Measurements from ENCODE around the gene ATP1A4.
A peak's percentile ranks its signal among the peaks of the same experiment; 100 is the strongest.

ATP1A4 gene

DNA sequence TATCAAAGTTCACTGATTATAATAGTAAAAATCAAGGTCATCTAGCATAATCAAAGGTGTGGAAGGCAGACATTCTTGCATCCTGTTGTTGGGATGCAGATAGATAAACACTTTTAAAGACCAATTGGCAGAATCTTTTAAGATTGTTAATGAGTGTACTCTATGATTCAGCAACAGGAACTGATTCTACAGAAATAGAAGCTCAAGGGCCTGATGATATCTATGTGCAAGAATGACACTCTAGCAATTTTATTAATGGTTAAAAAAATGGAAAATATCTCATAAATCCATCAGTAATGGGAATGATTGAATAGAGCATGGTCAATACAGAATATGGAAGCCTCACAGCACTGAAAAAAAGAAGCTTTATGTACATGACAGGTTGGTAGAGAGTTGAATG lies 2.2 kb upstream of the ATP1A4 start:
- no peaks in the 10 kb centered on the region for H3K36me3 Mint-ChIP-seq (ENCODE audit: low read depth)
- no peaks in the 10 kb centered on the region for H3K9me3 Mint-ChIP-seq
- no peak overlapping the region for H3K4me3 Mint-ChIP-seq
- H3K27ac Mint-ChIP-seq, result no peak overlapping the region
- no peaks in the 10 kb centered on the region for H3K4me1 Mint-ChIP-seq (ENCODE audit: low read depth)
- peaks cover 8% of the 10 kb centered on the region for H3K27me3 Mint-ChIP-seq

GRCh38 chr1:160149716-160150115 lies 1.7 kb upstream of the ATP1A4 start:
- Mint-ChIP-seq H3K4me1 (ENCODE audit: low read depth) (no peaks in the 10 kb centered on the region), H3K9me3 (no peaks in the 10 kb centered on the region), H3K27ac (no peak overlapping the region), H3K27me3 (peaks cover 3% of the 10 kb centered on the region), H3K4me3 (no peak overlapping the region), H3K36me3 (ENCODE audit: low read depth) (no peaks in the 10 kb centered on the region)

GRCh38 chr1:160154790-160155189 lies 3.4 kb downstream of the ATP1A4 start:
- H3K27me3 Mint-ChIP-seq, result peaks cover 11% of the 10 kb centered on the region
- H3K4me1 Mint-ChIP-seq (ENCODE audit: low read depth), result no peaks in the 10 kb centered on the region

DNA sequence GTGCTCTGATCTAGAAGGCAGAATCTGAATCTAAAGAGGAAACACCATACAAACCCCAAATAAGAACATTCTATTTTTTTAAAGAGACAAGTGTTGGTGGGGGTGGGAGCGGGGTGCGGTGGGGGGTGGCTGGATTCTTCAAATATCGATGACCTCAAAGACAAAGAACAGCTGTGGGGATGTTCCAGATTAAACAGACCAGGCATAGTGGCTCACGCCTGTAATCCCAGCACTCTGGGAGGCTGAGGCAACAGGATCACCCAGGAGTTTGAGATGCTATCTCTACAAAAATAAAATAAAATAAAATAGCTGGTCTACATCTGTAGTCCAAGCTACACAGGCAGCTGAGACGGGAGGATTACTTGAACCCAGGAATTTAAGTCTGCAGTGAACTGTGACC lies 5.0 kb downstream of the ATP1A4 start:
- no peaks in the 10 kb centered on the region for H3K4me1 Mint-ChIP-seq (ENCODE audit: low read depth)
- H3K27me3 Mint-ChIP-seq, result peaks cover 11% of the 10 kb centered on the region
- no peak overlapping the region for H3K27ac Mint-ChIP-seq
- H3K4me3 Mint-ChIP-seq, result no peak overlapping the region
- H3K36me3 Mint-ChIP-seq (ENCODE audit: low read depth), result no peaks in the 10 kb centered on the region
- no peaks in the 10 kb centered on the region for H3K9me3 Mint-ChIP-seq

More at GRCh38 chr1:160154790-160155189, 3.4 kb downstream of the ATP1A4 start:
- no peak overlapping the region for H3K27ac Mint-ChIP-seq
- no peaks in the 10 kb centered on the region for H3K9me3 Mint-ChIP-seq
- no peaks in the 10 kb centered on the region for H3K36me3 Mint-ChIP-seq (ENCODE audit: low read depth)
- no peak overlapping the region for H3K4me3 Mint-ChIP-seq

DNA sequence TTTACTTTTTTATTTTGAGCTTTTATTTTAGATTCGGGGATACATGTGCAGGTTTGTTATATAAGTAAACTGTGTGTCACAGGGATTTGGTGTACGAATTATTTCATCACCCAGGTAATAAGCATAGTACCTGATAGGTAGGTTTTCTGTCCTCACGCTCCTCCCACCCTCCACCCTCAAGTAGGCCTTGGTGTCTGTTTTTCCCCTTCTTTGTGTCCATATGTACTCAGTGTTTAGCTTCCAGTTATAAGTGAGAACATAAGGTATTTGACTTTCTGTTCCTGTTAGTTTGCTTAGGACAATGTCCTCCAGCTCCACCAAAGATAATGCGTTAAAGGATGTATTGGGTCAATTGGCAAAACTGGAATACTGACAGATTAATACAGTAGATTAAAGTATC lies 5.8 kb downstream of the ATP1A4 start:
- Mint-ChIP-seq H3K4me3 (no peak overlapping the region), H3K4me1 (ENCODE audit: low read depth) (no peaks in the 10 kb centered on the region), H3K36me3 (ENCODE audit: low read depth) (no peaks in the 10 kb centered on the region), H3K27me3 (peaks cover 11% of the 10 kb centered on the region), H3K27ac (no peak overlapping the region), H3K9me3 (no peaks in the 10 kb centered on the region)

GRCh38 chr1:160158031-160158430 lies 6.6 kb downstream of the ATP1A4 start:
- Mint-ChIP-seq H3K27ac (no peak overlapping the region), H3K36me3 (ENCODE audit: low read depth) (no peaks in the 10 kb centered on the region), H3K4me1 (ENCODE audit: low read depth) (no peaks in the 10 kb centered on the region), H3K4me3 (no peak overlapping the region), H3K27me3 (peaks cover 11% of the 10 kb centered on the region), H3K9me3 (no peaks in the 10 kb centered on the region)

GRCh38 chr1:160158534-160158933 lies 7.1 kb downstream of the ATP1A4 start:
- no peaks in the 10 kb centered on the region for H3K4me1 Mint-ChIP-seq (ENCODE audit: low read depth)
- H3K27me3 Mint-ChIP-seq, result peaks cover 11% of the 10 kb centered on the region
- no peak overlapping the region for H3K4me3 Mint-ChIP-seq
- no peak overlapping the region for H3K27ac Mint-ChIP-seq
- H3K36me3 Mint-ChIP-seq (ENCODE audit: low read depth), result no peaks in the 10 kb centered on the region
- H3K9me3 Mint-ChIP-seq, result no peaks in the 10 kb centered on the region

- Mint-ChIP-seq H3K4me1 (ENCODE audit: low read depth) (no peaks in the 10 kb centered on the region), H3K9me3 (no peaks in the 10 kb centered on the region), H3K36me3 (ENCODE audit: low read depth) (no peaks in the 10 kb centered on the region), H3K27me3 (peaks cover 15% of the 10 kb centered on the region), H3K27ac (no peak overlapping the region), H3K4me3 (no peak overlapping the region)
These were observed 8.4 kb downstream of the ATP1A4 start for GRCh38 chr1:160159846-160160245.

DNA sequence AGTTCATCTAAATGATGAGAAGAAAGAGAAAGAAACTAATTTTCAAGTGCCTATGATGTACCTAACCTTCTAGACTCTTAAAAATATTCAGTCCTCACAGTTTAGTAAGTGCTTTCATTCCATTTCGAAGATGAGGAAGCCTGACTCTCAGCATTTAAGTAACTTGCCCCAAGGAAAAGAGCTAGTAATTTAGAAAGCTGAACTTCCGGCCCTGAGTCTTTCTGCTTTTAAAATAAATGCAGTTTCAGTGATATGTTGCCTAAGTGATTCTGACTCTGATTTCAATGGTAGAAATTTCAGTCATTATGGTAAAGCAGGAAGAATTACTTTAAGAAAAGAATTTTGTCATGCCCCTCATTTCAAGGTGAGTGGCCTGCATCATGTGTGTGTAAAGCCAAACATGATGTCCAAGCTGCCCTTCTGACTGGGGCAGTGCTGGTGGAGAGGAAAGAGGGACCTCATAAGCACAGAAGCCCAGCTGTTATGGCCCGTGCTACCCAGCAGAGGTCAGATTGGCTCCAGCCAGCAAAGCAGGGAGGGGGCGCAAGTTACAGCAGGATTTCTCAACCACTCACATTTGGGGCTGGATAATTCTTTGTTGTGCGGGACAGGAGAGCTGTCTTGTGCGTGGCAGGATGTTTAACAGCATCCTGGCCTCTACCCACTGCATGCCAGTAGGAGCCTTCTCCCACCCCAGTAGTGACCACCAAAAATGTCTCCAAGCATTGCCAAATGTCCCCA lies 10.7 kb downstream of the ATP1A4 start:
- H3K36me3 Mint-ChIP-seq (ENCODE audit: low read depth), result no peaks in the 10 kb centered on the region
- peaks cover 18% of the 10 kb centered on the region for H3K27me3 Mint-ChIP-seq
- H3K9me3 Mint-ChIP-seq, result no peaks in the 10 kb centered on the region
- peaks cover 12% of the 10 kb centered on the region for H3K4me1 Mint-ChIP-seq (ENCODE audit: low read depth)
- H3K4me3 Mint-ChIP-seq, result no peak overlapping the region
- no peak overlapping the region for H3K27ac Mint-ChIP-seq

DNA sequence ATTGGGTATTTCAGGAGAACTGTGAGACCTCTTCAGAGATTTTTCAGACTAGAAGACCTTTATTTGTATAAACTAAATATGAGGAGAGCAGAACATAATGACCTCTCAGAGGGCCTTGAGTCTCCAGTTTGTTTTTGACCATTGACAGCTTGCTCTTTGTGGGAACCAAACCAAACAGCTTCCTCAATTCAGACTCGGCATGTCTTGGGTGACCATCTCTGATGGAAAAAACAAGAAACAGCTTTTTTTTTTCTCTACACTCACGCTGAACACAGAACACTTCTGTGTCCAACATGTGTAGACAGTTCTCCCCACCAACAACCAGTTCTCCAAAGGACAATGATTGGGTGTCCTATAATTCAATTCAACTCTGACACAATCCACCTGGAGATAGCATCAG lies 11.5 kb downstream of the ATP1A4 start:
- no peaks in the 10 kb centered on the region for H3K36me3 Mint-ChIP-seq (ENCODE audit: low read depth)
- peaks cover 18% of the 10 kb centered on the region for H3K27me3 Mint-ChIP-seq
- no peak overlapping the region for H3K4me3 Mint-ChIP-seq

DNA sequence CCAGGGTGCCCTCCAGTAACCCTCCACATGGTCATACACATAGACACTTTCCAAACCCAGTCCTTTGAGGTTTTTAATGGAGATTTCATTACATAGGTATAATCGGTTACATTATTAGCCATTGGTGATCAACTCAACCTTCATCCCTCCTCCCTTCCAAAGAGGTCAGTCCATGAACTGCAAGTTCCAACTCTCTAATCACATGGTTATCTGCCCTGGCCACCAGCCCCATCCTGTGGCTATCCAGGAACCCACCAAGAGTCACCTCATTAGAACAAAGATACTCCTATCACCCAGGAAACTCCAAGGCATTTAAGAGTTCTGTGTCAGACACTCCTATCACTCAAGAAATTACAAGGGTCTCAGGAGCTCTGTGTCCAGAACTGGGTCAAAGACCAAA lies 12.2 kb downstream of the ATP1A4 start:
- no peaks in the 10 kb centered on the region for H3K36me3 Mint-ChIP-seq (ENCODE audit: low read depth)
- H3K27me3 Mint-ChIP-seq, result peaks cover 17% of the 10 kb centered on the region
- H3K4me1 Mint-ChIP-seq (ENCODE audit: low read depth), result peaks cover 23% of the 10 kb centered on the region
- no peaks in the 10 kb centered on the region for H3K9me3 Mint-ChIP-seq
- H3K4me3 Mint-ChIP-seq, result no peak overlapping the region
- H3K27ac Mint-ChIP-seq, result no peak overlapping the region

More for the DNA sequence above, 11.5 kb downstream of the ATP1A4 start:
- H3K9me3 Mint-ChIP-seq, result no peaks in the 10 kb centered on the region
- H3K27ac Mint-ChIP-seq, result no peak overlapping the region
- H3K4me1 Mint-ChIP-seq (ENCODE audit: low read depth), result peaks cover 19% of the 10 kb centered on the region

DNA sequence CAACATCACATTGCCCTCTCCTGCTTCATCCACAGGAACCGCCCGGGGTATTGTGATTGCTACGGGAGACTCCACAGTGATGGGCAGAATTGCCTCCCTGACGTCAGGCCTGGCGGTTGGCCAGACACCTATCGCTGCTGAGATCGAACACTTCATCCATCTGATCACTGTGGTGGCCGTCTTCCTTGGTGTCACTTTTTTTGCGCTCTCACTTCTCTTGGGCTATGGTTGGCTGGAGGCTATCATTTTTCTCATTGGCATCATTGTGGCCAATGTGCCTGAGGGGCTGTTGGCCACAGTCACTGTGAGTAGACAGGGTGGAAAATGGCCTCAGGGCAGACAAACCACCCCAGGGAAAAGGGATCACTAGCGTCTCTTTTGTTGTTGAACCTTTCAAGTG lies 12.7 kb downstream of the ATP1A4 start:
- Mint-ChIP-seq H3K9me3 (no peaks in the 10 kb centered on the region), H3K27ac (no peak overlapping the region), H3K4me3 (no peak overlapping the region)

GRCh38 chr1:160166166-160166868 lies 14.9 kb downstream of the ATP1A4 start:
- Mint-ChIP-seq H3K27ac (no peak overlapping the region), H3K27me3 (peaks cover 12% of the 10 kb centered on the region), H3K4me1 (ENCODE audit: low read depth) (peaks cover 40% of the 10 kb centered on the region), H3K9me3 (no peaks in the 10 kb centered on the region), H3K4me3 (no peak overlapping the region), H3K36me3 (ENCODE audit: low read depth) (no peaks in the 10 kb centered on the region)

More for the DNA sequence above, 12.7 kb downstream of the ATP1A4 start:
- peaks cover 28% of the 10 kb centered on the region for H3K4me1 Mint-ChIP-seq (ENCODE audit: low read depth)
- H3K36me3 Mint-ChIP-seq (ENCODE audit: low read depth), result no peaks in the 10 kb centered on the region
- H3K27me3 Mint-ChIP-seq, result peaks cover 12% of the 10 kb centered on the region

DNA sequence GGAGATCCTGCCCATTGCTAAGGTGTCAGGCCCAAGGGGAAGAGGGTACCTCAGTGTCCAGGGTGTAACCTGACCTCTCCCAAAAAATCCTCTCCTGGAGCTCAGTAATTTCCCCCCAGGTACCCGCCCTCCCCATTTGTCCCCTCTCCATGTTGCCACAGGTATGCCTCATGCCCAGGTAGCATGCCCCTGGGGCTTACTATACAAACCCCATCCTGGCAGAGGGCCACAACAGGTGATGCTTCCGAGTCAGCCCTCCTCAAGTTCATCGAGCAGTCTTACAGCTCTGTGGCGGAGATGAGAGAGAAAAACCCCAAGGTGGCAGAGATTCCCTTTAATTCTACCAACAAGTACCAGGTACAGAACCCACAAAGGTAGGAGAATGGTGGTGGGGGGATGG lies 15.7 kb downstream of the ATP1A4 start:
- Mint-ChIP-seq H3K27me3 (peaks cover 14% of the 10 kb centered on the region), H3K4me1 (ENCODE audit: low read depth) (peaks cover 40% of the 10 kb centered on the region), H3K4me3 (no peak overlapping the region), H3K27ac (peak overlapping the region; percentile 64), H3K9me3 (no peaks in the 10 kb centered on the region), H3K36me3 (ENCODE audit: low read depth) (no peaks in the 10 kb centered on the region)

DNA sequence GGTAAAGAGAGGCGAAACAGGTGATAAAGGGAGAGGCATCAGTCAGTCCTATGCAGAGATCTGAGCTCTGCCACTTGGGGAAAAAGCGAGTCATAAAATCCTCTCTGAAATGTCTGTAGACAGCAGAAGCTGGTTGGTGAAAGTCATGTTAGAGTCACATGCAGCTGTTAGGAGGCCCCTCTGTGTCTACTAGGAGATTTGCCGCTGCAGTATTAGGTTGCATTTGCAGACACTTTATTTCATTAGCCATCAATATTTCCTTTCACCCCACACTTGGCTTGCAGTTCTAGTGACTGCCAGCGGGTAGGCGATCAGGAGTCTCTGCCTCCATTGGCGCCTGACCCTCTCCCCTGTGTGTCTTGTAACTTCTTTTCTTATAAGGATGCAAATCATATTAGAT lies 16.2 kb downstream of the ATP1A4 start:
- H3K27ac Mint-ChIP-seq, result peak overlapping the region; percentile 64
- H3K4me3 Mint-ChIP-seq, result no peak overlapping the region
- H3K4me1 Mint-ChIP-seq (ENCODE audit: low read depth), result peaks cover 40% of the 10 kb centered on the region
- peaks cover 19% of the 10 kb centered on the region for H3K27me3 Mint-ChIP-seq
- H3K36me3 Mint-ChIP-seq (ENCODE audit: low read depth), result no peaks in the 10 kb centered on the region
- H3K9me3 Mint-ChIP-seq, result no peaks in the 10 kb centered on the region

Measured in stimulated activated naive CD8-positive, alpha-beta T cell treated with anti-CD3 and anti-CD28 coated beads, Interleukin-15, Interleukin-2, amounts not matched to agents 100 ng/mL and 50 ng/mL, for 24 hours (primary cell).